HG03575 (cell line): ENCODE measurements around the gene APPL2.
"Not testable (repeated sequence)": the region's sequence is repeated elsewhere in the genome, so short reads cannot be mapped to it uniquely, and the experiment has no call there.

ENCODE experiments used
- ATAC-seq: cut with Tn5 transposase; IDR thresholded peaks from one replicate; pipeline ENCODE4 v1.9.1; 2021; ENCODE audit not compliant: unreplicated experiment, insufficient number of reproducible peaks, low FRiP score; ENCODE audit errors: extremely low read depth

Gene APPL2

GRCh38 chr12:105204916-105205315, 31.1 kb downstream of the APPL2 start:
- ATAC-seq, result no peak

GRCh38 chr12:105204127-105204526, 31.8 kb downstream of the APPL2 start:
- ATAC-seq, result no peak

GRCh38 chr12:105202202-105202601, 33.8 kb downstream of the APPL2 start:
- ATAC-seq, result no peak

- no peak for ATAC-seq
These were observed 34.7 kb downstream of the APPL2 start for GRCh38 chr12:105201299-105201698.

- ATAC-seq, result no peak
These were observed 35.6 kb downstream of the APPL2 start for GRCh38 chr12:105200385-105200784.

- no peak for ATAC-seq
These were observed 37.0 kb downstream of the APPL2 start for GRCh38 chr12:105198961-105199360.

- no peak for ATAC-seq
These were observed 39.9 kb downstream of the APPL2 start for GRCh38 chr12:105196090-105196489.

- no peak for ATAC-seq
These were observed 41.0 kb downstream of the APPL2 start for GRCh38 chr12:105194947-105195346.

GRCh38 chr12:105192624-105193225, 43.2 kb downstream of the APPL2 start:
- no peak for ATAC-seq

GRCh38 chr12:105190530-105190929, 45.4 kb downstream of the APPL2 start:
- no peak for ATAC-seq

GRCh38 chr12:105189293-105189692, 46.7 kb downstream of the APPL2 start:
- no peak for ATAC-seq

GRCh38 chr12:105183976-105184375, 52.0 kb downstream of the APPL2 start:
- ATAC-seq, result not testable (repeated sequence)

GRCh38 chr12:105183406-105183805, 52.6 kb downstream of the APPL2 start:
- not testable (repeated sequence) for ATAC-seq

GRCh38 chr12:105179114-105179513, 56.9 kb downstream of the APPL2 start:
- ATAC-seq, result not testable (repeated sequence)

GRCh38 chr12:105177208-105177607, 58.8 kb downstream of the APPL2 start:
- no peak for ATAC-seq

- no peak for ATAC-seq
These were observed 60.5 kb downstream of the APPL2 start for GRCh38 chr12:105175397-105175990.

GRCh38 chr12:105171691-105172436, 64.1 kb downstream of the APPL2 start:
- ATAC-seq, result no peak

- no peak for ATAC-seq
These were observed 65.8 kb downstream of the APPL2 start for GRCh38 chr12:105170139-105170538.

GRCh38 chr12:105168006-105168405, 68.0 kb downstream of the APPL2 start:
- no peak for ATAC-seq

- ATAC-seq, result no peak
These were observed 68.6 kb downstream of the APPL2 start for GRCh38 chr12:105167346-105167745.
